ENCODE data around the gene CBLC. TPM values are rescaled to one million over a fixed set of nuclear protein-coding genes. Genes with fewer than 3 reads are reported as not detected.
"Not testable (repeated sequence)": the region's sequence is repeated elsewhere in the genome, so short reads cannot be mapped to it uniquely, and the experiment has no call there.

Gene CBLC
- total RNA-seq, 1 experiment from 2014 or later: not detected

DNA sequence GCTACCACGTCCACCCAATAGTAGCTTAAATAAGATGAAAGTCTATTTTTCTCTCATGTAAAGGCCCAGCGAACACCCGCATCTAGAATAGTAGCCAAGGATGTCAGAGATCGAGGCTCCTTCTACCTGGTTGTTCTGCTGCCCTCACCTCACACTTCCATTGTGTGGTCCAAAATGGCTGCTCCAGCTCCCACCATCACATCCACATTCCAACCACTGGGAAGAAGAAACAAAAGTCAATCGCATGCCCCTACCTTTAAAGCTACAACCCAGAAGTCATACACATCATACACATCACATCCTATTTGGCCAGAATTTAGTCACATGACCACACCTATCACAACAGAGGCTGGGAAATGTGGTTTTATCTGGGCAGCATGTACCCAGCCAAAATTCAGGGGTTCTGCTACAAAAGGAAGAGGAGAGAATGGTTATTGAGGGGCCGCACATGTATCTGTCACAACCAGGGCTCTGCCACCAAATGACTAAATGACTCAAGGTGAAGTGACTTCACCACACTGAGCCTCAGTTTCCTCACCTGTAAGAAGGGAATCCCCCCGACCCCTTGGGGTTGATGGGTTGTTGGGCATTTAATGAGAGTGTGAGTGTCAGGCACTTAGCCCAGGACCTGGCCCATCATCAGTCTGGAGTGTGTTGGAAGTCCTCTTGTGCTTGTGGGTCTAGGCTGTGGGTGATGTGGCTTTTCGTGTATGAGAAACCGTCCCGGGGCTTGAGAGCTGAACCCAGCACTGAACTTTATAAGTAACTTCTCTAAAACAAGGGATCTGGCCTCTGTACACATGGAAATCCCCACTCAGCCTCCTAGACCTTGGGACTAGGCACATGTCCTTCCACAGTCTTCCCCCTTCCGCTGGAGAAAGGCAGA lies 10.2 kb upstream of the CBLC start:
- peaks cover 10% of the 10 kb centered on the region for H3K4me1 ChIP-seq
- H3K27ac ChIP-seq: no peak overlapping the region
- no peaks in the 10 kb centered on the region for H3K27me3 ChIP-seq
- DNase-seq: no peak
- H3K9me3 ChIP-seq (replicated peaks): 0 out of 2 replicates have a peak, but pooled peaks cover 3% of the 10 kb centered on the region
- H3K4me3 ChIP-seq: no peak overlapping the region
- no peaks in the 10 kb centered on the region for H3K36me3 ChIP-seq

DNA sequence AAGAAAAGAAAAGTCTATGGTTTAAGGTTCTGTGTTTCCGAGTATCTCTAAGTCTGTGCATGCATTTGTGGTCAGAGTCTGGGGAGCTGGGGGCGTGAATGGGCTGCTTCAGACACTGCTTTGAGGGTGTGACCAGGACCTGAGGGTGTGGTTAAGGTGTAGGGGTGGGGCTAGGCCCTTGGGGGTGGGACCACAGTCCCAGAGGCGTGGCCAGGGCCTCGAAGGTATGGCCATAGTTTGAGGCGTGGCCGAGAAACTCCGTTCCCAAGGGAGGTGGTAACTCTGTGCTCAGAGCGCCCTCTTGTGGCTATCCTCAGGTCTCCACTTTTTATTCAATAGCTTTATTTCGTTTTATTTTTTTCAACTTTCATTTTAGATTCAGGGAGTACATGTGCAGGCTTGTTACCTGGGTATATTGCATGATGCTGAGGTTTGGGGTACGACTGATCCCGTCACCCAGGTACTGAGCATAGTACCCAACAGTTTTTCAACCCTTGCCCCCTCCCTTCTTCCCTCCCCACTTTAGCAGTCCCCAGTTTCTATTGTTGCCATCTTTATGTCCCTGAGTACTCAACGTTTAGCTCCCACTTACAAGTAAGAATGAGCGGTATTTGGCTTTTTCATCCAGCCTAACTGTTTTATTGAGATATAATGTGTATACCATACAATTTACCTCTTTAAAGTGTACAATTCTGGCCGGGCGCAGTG lies 7.0 kb upstream of the CBLC start:
- no peak overlapping the region for H3K4me3 ChIP-seq
- no peak overlapping the region for H3K27ac ChIP-seq
- H3K4me1 ChIP-seq: peaks cover 32% of the 10 kb centered on the region
- no peaks in the 10 kb centered on the region for H3K27me3 ChIP-seq
- peak; percentile 94 to 97 for DNase-seq
- no peaks in the 10 kb centered on the region for H3K36me3 ChIP-seq
- H3K9me3 ChIP-seq (replicated peaks): 0 out of 2 replicates have a peak, but pooled peaks cover 3% of the 10 kb centered on the region

DNA sequence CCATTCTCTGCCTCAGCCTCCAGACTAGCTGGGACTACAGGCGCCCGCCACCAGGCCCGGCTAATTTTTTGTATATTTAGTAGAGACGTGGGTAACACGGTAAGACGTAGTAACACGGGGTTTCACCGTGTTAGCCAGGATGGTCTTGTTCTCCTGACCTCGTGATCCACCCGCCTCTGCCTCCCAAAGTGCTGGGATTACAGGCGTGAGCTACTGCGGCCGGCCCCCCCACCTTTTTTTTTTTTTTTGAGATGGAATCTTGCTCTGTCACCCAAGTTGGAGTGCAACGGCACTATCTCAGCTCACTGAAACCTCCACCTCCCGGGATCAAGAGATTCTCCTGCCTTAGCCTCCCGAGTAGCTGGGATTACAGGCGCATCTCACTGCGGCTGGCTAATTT lies 5.5 kb upstream of the CBLC start:
- H3K9me3 ChIP-seq (replicated peaks); H3K27ac ChIP-seq; DNase-seq; H3K27me3 ChIP-seq; H3K4me3 ChIP-seq; H3K36me3 ChIP-seq: not testable (repeated sequence)
- peaks cover 32% of the 10 kb centered on the region for H3K4me1 ChIP-seq

DNA sequence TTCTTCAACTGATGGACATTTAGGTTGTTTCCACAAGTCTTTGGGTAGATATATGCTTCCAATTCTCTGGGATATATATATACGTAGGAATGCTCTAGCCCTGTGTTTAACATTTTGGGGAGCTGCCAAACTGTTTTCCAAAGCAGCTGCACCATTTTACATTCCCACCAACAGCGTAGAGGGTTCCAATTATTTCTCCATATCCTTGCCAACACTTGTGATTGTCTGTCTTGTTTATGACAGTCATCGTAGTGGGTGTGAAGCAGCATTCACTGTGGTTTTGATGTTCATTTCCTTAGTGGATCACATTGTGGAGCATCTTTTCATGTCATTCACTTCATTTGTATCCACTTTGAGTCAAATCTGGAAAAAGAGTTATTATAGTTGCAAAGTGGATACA lies 4.7 kb upstream of the CBLC start:
- peak; percentile 63 to 89 for DNase-seq
- H3K36me3 ChIP-seq: no peaks in the 10 kb centered on the region
- H3K27ac ChIP-seq: no peak overlapping the region
- no peaks in the 10 kb centered on the region for H3K27me3 ChIP-seq
- 0 out of 2 replicates have a peak, but pooled peaks cover 3% of the 10 kb centered on the region for H3K9me3 ChIP-seq (replicated peaks)
- H3K4me3 ChIP-seq: no peak overlapping the region
- peaks cover 32% of the 10 kb centered on the region for H3K4me1 ChIP-seq

DNA sequence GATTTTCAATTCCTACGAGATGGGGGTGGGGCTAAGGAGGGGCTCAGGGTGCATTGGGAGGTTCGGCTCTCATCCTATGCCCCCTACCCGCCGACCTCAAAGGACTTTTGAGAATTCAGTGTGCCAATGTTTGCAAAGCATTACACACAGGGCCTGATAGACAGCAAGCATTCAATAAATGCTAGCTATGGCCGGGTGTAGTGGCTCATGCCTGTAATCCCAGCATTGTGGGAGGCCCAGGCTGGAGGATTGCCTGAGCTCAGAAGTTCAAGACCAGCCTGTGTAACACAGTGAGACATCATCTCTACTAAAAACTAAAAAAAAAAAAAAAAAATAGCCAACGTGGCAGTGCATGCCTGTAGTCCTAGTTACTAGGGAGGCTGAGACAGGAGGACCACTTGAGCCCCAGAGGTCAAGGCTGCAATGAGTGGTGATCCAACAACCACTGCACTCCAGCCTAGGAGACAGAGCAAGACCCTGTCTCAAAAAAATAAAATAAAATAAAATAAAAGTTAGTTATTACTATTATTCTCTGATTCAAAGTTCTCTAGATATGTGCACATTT lies 1.9 kb upstream of the CBLC start:
- Histone ChIP-seq H3K4me1 (peaks cover 32% of the 10 kb centered on the region), H3K4me3 (no peak overlapping the region), H3K9me3 (replicated peaks) (no peaks in the 10 kb centered on the region), H3K27ac (no peak overlapping the region), H3K36me3 (no peaks in the 10 kb centered on the region), H3K27me3 (no peaks in the 10 kb centered on the region)
- DNase-seq: no peak

DNA sequence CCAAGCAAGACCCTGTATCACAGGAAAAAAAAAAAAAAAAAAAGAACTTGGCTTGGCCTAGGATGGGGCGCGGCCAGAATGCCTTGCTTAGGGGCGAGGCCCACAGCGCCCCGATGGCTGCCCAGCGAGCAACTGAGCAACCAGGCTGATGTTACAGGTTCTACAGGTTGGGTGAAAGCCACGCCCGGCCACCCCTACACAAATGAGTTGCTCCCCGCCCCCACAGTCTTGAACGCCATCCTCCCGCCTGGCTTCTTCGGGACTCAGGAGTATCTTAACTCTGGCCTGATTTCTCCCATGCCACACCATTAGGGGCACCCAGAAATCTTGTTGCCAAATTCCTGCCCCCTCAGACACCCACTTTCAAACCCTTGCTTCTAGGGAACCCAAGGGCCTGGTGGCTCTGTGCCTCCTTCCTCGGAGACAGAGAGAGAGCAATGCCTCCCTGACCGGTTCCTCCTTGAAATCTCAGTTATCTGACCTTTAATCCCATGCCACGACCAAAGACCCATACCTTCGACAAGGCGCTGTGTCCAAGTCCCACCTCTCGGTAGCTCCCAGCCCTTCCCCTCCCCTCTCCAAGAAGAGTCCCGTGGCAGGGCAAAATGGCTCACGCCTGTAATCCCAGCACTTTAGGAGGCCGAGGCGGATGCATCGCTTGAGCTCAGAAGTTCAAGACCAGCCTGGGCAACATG lies 1.1 kb upstream of the CBLC start:
- H3K36me3 ChIP-seq: no peaks in the 10 kb centered on the region

DNA sequence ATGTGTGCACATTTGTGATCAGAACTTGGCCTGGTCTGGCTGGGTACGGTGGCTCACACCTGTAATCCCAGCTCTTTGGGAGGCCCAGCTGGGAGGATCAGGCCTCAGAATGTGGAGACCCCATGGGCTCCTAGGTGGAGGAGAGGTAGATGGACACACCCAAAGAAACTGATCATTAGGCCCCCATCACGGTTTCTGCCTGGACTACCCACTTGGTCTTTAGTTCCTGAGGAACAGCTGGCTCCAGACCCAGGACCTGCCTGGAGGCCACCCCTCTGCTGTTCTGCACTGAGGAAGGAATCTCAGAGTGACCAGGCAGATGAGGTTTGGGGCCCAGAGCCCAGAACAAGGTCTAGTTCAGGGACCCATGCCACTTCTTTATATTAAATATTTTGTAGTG lies 1.5 kb downstream of the CBLC start:
- no peak for DNase-seq

More for the DNA sequence above, 1.1 kb upstream of the CBLC start:
- peaks cover 32% of the 10 kb centered on the region for H3K4me1 ChIP-seq
- no peaks in the 10 kb centered on the region for H3K9me3 ChIP-seq (replicated peaks)
- no peak overlapping the region for H3K4me3 ChIP-seq
- no peak for DNase-seq
- H3K27ac ChIP-seq: no peak overlapping the region
- H3K27me3 ChIP-seq: no peaks in the 10 kb centered on the region

DNA sequence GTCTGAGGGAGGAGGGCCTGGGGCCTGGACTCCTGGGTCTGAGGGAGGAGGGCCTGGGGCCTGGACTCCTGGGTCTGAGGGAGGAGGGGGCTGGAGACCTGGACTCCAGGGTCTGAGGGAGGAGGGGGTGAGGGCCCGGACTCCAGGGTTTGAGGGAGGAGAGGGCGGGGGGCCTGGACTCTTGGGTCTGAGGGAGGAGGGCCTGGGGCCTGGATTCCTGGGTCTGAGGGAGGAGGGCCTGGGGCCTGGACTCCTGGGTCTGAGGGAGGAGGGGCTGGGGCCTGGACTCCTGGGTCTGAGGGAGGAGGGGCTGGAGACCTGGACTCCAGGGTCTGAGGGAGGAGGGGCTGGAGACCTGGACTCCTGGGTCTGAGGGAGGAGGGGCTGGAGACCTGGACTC lies 4.0 kb downstream of the CBLC start:
- H3K27ac ChIP-seq; H3K36me3 ChIP-seq; DNase-seq; H3K27me3 ChIP-seq; H3K9me3 ChIP-seq (replicated peaks); H3K4me1 ChIP-seq; H3K4me3 ChIP-seq: not testable (repeated sequence)

More for the DNA sequence above, 1.5 kb downstream of the CBLC start:
- Histone ChIP-seq H3K4me1 (peaks cover 13% of the 10 kb centered on the region), H3K27ac (no peak overlapping the region), H3K27me3 (no peaks in the 10 kb centered on the region), H3K36me3 (no peaks in the 10 kb centered on the region), H3K9me3 (replicated peaks) (no peaks in the 10 kb centered on the region), H3K4me3 (no peak overlapping the region)

DNA sequence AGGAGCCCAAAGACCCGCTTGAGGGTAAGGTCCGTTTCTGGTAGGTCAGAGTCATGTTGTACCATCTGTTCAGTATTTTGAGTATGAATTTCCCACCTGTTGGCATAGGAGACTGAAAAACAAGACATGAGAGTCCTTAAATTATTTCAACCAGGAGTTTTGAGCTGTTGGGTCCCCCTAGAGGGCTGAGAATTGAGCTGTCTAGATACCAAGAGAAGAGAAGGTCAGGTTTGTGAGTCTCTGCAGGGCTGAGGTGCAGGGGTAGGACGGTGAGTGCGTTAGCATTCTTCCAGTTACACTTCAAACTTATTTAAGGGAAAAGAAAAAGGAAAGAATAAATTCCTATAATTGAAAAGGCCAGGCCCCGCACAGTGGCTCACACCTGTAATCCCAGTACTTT lies 5.0 kb downstream of the CBLC start:
- H3K9me3 ChIP-seq (replicated peaks): no peaks in the 10 kb centered on the region

DNA sequence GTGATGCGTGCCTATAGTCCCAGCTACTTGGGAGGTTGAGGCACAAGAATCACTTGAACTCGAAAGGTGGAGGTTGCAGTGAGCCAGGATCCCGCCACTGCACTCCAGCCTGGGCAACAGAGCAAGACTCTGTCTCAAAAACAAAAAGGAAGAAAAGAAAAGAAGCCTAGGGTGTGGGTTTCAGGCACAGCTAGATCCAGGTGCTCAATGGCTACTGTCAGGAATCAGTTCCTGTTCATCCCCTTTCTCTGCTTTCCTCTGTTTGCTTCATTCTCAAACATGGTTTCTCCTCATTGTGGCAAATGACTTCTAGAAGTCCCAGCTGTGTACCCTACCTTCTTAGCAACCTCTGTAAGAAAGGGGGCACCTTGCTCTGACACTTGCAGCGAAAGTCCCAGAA lies 5.9 kb downstream of the CBLC start:
- Histone ChIP-seq H3K4me3 (no peak overlapping the region), H3K27me3 (no peaks in the 10 kb centered on the region), H3K36me3 (no peaks in the 10 kb centered on the region), H3K4me1 (peaks cover 2% of the 10 kb centered on the region; the same call in 1 of the 2 replicates), H3K27ac (no peak overlapping the region), H3K9me3 (replicated peaks) (no peaks in the 10 kb centered on the region)
- no peak for DNase-seq

More for the DNA sequence above, 5.0 kb downstream of the CBLC start:
- no peak overlapping the region for H3K27ac ChIP-seq
- no peaks in the 10 kb centered on the region for H3K36me3 ChIP-seq
- no peak for DNase-seq
- no peak overlapping the region for H3K4me3 ChIP-seq
- H3K27me3 ChIP-seq: no peaks in the 10 kb centered on the region
- peaks cover 2% of the 10 kb centered on the region; the same call in 1 of the 2 replicates for H3K4me1 ChIP-seq

DNA sequence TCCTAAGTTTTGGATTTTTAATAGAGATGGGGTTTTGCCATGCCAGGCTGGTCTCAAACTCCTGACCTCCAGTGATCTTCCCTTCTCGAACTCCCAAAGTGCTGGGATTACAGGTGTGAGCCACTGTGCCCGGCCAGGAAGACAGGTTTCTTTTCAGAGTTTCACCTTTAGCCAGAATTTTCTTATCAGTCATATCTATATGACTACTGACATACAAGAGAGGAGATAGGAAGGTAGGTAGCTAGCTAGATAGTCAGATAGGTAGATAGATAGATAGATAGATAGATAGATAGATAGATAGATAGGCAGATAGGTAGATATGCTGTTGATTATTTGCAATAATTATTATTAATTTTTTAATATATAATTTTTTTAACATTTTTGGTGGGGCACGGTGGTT lies 7.6 kb downstream of the CBLC start:
- H3K9me3 ChIP-seq (replicated peaks): no peaks in the 10 kb centered on the region
- H3K36me3 ChIP-seq: no peaks in the 10 kb centered on the region
- H3K27ac ChIP-seq: no peak overlapping the region
- peaks cover 2% of the 10 kb centered on the region; the same call in 1 of the 2 replicates for H3K4me1 ChIP-seq
- no peak for DNase-seq
- H3K4me3 ChIP-seq: no peak overlapping the region
- no peaks in the 10 kb centered on the region for H3K27me3 ChIP-seq

DNA sequence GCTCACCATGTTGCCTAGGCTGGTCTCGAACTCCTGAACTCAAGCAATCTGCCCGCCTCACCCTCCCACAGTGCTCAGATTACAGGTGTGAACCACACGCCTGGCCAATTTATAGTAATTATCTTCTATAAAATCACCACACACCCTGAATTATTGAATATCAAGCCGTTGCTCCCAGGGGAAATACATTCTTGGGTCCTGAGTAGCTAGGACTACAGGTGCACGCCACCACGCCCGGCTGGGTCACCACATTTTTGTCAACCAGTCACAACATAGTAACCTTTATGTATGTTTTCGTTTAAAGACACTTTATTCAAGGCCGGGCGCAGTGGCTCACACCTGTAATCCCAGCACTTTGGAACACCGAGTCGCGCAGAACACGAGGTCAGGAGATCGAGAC lies 8.3 kb downstream of the CBLC start:
- Histone ChIP-seq H3K27ac (no peak overlapping the region), H3K4me3 (no peak overlapping the region), H3K9me3 (replicated peaks) (no peaks in the 10 kb centered on the region), H3K27me3 (no peaks in the 10 kb centered on the region), H3K4me1 (peaks cover 2% of the 10 kb centered on the region; the same call in 1 of the 2 replicates), H3K36me3 (no peaks in the 10 kb centered on the region)
- DNase-seq: no peak

DNA sequence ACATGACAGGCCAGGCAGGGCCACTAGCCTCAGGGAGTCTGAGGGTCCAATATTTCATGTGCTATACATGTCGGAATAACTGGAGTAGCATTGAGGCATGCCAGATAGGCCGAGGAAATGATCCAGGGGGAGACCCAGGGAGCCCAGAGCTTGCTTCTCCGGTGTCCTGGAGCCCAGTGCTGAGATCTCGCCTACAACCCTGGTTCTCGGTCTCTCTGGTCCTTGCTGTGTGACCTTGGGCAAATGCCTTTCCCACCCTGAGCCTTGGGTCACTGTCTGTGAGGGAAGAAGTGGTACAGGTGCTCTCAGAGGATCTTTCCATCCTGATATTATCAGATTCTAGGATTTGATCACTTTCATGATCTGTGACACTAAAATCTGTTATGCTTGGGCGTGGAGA lies 11.3 kb downstream of the CBLC start:
- Histone ChIP-seq H3K4me3 (no peak overlapping the region), H3K27me3 (no peaks in the 10 kb centered on the region; the same call in 1 of the 2 replicates), H3K36me3 (no peaks in the 10 kb centered on the region), H3K9me3 (replicated peaks) (no peaks in the 10 kb centered on the region), H3K4me1 (peaks cover 6% of the 10 kb centered on the region; the same call in 1 of the 2 replicates), H3K27ac (no peak overlapping the region)
- no peak for DNase-seq

DNA sequence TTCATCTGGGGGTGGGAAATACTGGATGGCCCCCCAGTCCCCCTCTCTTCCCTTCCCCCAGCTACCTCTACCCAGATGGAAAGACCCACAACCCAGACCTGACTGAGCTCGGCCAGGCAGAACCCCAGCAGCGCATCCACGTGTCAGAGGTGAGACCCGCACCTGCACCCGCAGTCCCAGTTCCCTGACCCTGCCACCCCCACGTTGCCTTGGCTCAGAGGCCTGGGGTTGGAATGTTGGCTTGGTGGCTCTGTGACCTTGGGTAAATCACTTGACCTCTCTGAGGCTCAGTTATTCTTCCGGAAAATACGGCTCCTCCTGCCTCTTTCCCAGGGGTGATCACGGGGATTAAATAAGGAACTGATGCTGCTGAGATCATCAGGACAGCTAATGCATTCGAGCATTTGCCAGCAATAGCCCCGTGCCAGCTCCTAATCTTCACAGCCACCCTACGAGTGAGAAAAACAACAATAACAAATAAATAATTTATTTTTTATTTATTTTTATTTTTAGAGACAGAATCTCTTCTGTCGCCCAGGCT lies 12.3 kb downstream of the CBLC start:
- no peaks in the 10 kb centered on the region for H3K9me3 ChIP-seq (replicated peaks)
- H3K4me3 ChIP-seq: no peak overlapping the region
- H3K27me3 ChIP-seq: peaks cover 1% of the 10 kb centered on the region; the same call in 1 of the 2 replicates
- H3K27ac ChIP-seq: no peak overlapping the region
- DNase-seq: no peak
- H3K36me3 ChIP-seq: no peaks in the 10 kb centered on the region
- peaks cover 4% of the 10 kb centered on the region; the same call in 1 of the 2 replicates for H3K4me1 ChIP-seq
